Testis (tissue), 2 donors: ENCODE results near the gene PAX8.

Experiments
- CTCF ChIP-seq, 3 experiments: fragments of 450-650 bp in 2 of 3; fragments of 200-600 bp in 1 of 3; sonication (generic) in 1 of 3; IDR thresholded peaks; one replicate each; pipeline ENCODE4 v1.5.1; 2016 to 2019; ENCODE audit warnings: antibody characterized with exemption in 3 of 3, mild to moderate bottlenecking in 2 of 3, moderate library complexity in 1 of 3
- POLR2A ChIP-seq: fragments of 450-650 bp; IDR thresholded peaks from one replicate; pipeline ENCODE4 v1.6.1; 2017; ENCODE audit warnings: antibody characterized with exemption, mild to moderate bottlenecking, moderate library complexity

GRCh38 chr2:113253453-113253852, 25.3 kb downstream of the PAX8 start:
- no peak for TF ChIP-seq POLR2A
- TF ChIP-seq CTCF (IDR thresholded peaks at IDR 0.05): no peak
